ENCODE measurements around the gene GLP2R. TPM values are rescaled to one million over a fixed set of nuclear protein-coding genes. Genes with fewer than 3 reads are reported as not detected.
A peak's percentile ranks its signal among the peaks of the same experiment; 100 is the strongest.

The GLP2R gene
- total and polyA plus RNA-seq, 2 of the 8 experiments (the other 6 are each of a cell fraction or from before 2014, with no cell fraction given), result not detected

GRCh38 chr17:9897372-9897968, 71.7 kb downstream of the GLP2R start:
- Histone ChIP-seq H4K5ac (ENCODE audit: insufficient read length, low read depth, low read length) (no peak overlapping the region), H2BK120ac (replicated peaks; ENCODE audit: low read depth, low read length) (no peak overlapping the region), H3K4me1 (replicated peaks in 1 of 4; ENCODE audit: control insufficient read depth in 3 of 4, insufficient read depth in 4 of 4, low read length in 3 of 4) (no peaks in the 10 kb centered on the region), H3K18ac (ENCODE audit: extremely low read depth, low read length) (no peak overlapping the region), H3K27ac (ENCODE audit: low read depth, low read length) (no peak overlapping the region), H4K91ac (replicated peaks; ENCODE audit: insufficient read length, low read length) (no peak overlapping the region), H3K56ac (replicated peaks; ENCODE audit: insufficient read length, low read depth, low read length) (no peak overlapping the region), H3K9me3 (ENCODE audit: insufficient read depth in 2 of 2, low read depth in 1 of 2, low read length in 1 of 2) (no peaks in the 10 kb centered on the region), H3K9ac (replicated peaks in 1 of 4; ENCODE audit: extremely low read depth in 1 of 4, low read depth in 3 of 4, low read length in 3 of 4) (no peak overlapping the region), H2BK15ac (ENCODE audit: low read length) (no peak overlapping the region), H3K23ac (ENCODE audit: insufficient read length) (no peak overlapping the region), H3K36me3 (ENCODE audit: control insufficient read depth in 2 of 4, insufficient read depth in 4 of 4, low read length in 3 of 4) (no peaks in the 10 kb centered on the region), H4K20me1 (replicated peaks in 1 of 2; ENCODE audit: control insufficient read depth in 1 of 2, insufficient read depth in 2 of 2, low read length in 2 of 2) (no peaks in the 10 kb centered on the region), H3K79me2 (ENCODE audit: control insufficient read depth in 1 of 2, insufficient read depth in 2 of 2, low read length in 2 of 2) (no peaks in the 10 kb centered on the region), H3K14ac (ENCODE audit: insufficient read length) (no peak overlapping the region), H2BK12ac (ENCODE audit: low read depth, low read length) (no peak overlapping the region), H2BK20ac (ENCODE audit: low read length) (no peak overlapping the region), H3K27me3 (replicated peaks in 1 of 4; ENCODE audit: control insufficient read depth in 3 of 4, extremely low read depth in 1 of 4, insufficient read depth in 3 of 4, low read length in 3 of 4) (no peaks in the 10 kb centered on the region), H3K4ac (replicated peaks; ENCODE audit: insufficient read length, low read depth, low read length) (no peak overlapping the region), H2AFZ (ENCODE audit: low read length) (no peak overlapping the region), H2AK5ac (ENCODE audit: low read depth, low read length) (no peak overlapping the region), H3K4me2 (ENCODE audit: insufficient read depth in 1 of 2, low read depth in 2 of 2, low read length in 2 of 2) (no peak overlapping the region), H3K79me1 (ENCODE audit: low read depth, low read length) (no peaks in the 10 kb centered on the region), H2BK5ac (ENCODE audit: low read depth, low read length) (no peak overlapping the region), H4K8ac (ENCODE audit: extremely low read depth, insufficient read depth, low read length) (0 out of 2 replicates have a peak overlapping the region, but pooled peaks have one; percentile 9), H3K23me2 (ENCODE audit: low read depth, low read length) (no peaks in the 10 kb centered on the region), H3K4me3 (ENCODE audit: extremely low read depth in 1 of 4, insufficient read depth in 2 of 4, low read depth in 3 of 4, low read length in 4 of 4) (no peak overlapping the region)
- 80% methylated on average over 11 of the region's 13 CpGs; no CpG with 5 or more reads in 1 of the 2 experiments for WGBS, 2 experiments (ENCODE audit: extremely low coverage in 1 of 2, insufficient coverage in 1 of 2, insufficient read length in 1 of 2, insufficient replicate concordance in 2 of 2, low coverage in 1 of 2, low lambda C conversion rate in 2 of 2, missing lambda C conversion rate in 1 of 2)
- ChIA-PET POLR2A (ENCODE audit: partially characterized antibody) (no interaction called here), CTCF (ENCODE audit: partially characterized antibody) (interaction anchor here (0.5 to 10.8 kb wide), 5 partner anchors 6 to 1254 kb away, joined by 3 to 101 read pairs (median 4); no protein-coding TSS in a partner anchor)
- no peak for DNase-seq (ENCODE audit: low read depth in 1 of 2, low spot score in 2 of 2)
- FAIRE-seq, result no peak
- no peak for TF ChIP-seq TAF1 (IDR thresholded peaks at IDR 0.05; ENCODE audit: low read depth, low read length)
- TF ChIP-seq CREB1 (IDR thresholded peaks at IDR 0.05), result no peak
- no peak for TF ChIP-seq CHD1 (IDR thresholded peaks at IDR 0.05; ENCODE audit: low read depth, low read length)
- no peak for TF ChIP-seq CBX5 (IDR thresholded peaks at IDR 0.05; ENCODE audit: low read depth, low read length)
- no peak for TF ChIP-seq EZH2 (IDR thresholded peaks at IDR 0.05; ENCODE audit: low read depth, low read length, severe bottlenecking)
- TF ChIP-seq SUZ12 (IDR thresholded peaks at IDR 0.05; ENCODE audit: low read length), result no peak
- no peak for TF ChIP-seq JUND (IDR thresholded peaks at IDR 0.05; ENCODE audit: low read length)

All from H1 (cell line).